HG03442 (cell line): ENCODE results near the gene MTMR12.
"Not testable (repeated sequence)": the region's sequence is repeated elsewhere in the genome, so short reads cannot be mapped to it uniquely, and the experiment has no call there.

Experiments used
- ATAC-seq: cut with Tn5 transposase; IDR thresholded peaks from one replicate; pipeline ENCODE4 v1.9.1; 2021; ENCODE audit warnings: mild to moderate bottlenecking, moderate library complexity; ENCODE audit not compliant: unreplicated experiment

Gene MTMR12

DNA sequence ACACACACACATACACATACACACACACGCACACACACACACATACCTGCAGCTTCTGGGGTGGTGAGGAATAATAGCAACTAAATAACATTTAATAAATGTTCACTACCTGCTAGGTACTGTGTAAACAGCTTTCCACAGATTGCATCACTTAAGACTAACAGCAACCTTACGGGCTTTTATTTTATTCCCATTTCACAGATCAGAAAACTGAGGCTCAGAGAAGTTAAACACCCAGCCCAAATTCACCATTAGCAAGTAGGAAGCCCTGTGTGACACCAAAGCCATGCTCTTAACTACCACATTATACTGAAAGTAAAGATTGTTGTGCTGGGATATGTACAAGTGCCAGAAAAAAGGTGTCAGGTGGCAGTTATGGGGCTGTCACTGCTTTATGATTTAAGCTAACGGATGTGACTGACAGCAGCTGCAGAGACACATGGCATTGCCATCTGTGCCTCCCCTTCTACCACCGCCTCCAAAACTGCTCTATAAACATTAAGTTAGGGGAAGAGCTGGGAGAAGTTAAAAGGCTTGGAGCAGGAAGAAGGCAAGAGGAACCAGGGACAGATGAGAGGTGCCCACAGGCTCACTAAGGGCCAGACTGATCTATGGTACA lies 13.6 kb downstream of the MTMR12 start:
- no peak for ATAC-seq

- peak; percentile 76 for ATAC-seq
These were observed 14.7 kb downstream of the MTMR12 start for GRCh38 chr5:32298059-32298415.

DNA sequence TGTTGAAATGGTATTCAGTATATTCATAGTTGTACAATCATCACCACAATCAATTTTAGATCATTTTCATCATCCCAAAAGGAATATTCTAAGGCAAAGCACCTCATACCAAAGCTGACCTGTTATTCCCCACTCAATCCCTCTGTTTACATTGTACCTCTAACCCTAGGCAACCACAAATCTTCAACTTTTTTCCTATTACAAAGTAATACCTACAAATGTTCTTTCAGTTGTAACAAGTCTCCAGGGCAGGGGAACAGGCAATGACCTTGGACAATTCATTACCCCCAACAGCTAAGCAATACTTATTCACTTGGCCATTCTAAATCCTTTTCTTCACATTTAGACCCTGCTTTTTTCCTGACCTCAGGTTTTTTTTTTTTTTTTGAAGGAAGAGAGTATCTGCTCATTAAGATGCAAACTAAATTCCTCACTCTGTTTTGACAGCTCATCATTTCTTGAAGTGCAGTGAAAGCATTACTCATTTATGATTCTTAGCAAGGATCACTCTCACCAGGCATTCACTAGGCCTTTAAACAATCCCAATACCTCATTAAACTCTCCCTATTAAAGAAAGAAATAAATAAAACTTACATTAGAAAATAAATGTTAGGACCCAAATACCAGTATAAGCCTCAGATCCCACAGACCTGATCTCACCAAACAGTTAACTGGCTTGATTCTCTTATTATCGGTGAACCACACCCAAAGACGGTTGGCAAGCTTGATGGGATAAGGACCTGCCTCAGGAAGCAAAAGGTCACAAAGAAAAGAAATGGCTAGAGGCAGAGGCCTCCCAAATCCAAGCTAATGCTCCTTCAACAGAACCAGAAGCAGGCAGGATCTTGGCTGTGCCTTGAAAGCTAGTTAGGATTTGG lies 15.3 kb downstream of the MTMR12 start:
- no peak for ATAC-seq

GRCh38 chr5:32295966-32296772 lies 16.6 kb downstream of the MTMR12 start:
- ATAC-seq: not testable (repeated sequence)

GRCh38 chr5:32291591-32291990 lies 21.1 kb downstream of the MTMR12 start:
- ATAC-seq: no peak

- ATAC-seq: peak; percentile 78
These were observed 21.8 kb downstream of the MTMR12 start for GRCh38 chr5:32290922-32291321.

DNA sequence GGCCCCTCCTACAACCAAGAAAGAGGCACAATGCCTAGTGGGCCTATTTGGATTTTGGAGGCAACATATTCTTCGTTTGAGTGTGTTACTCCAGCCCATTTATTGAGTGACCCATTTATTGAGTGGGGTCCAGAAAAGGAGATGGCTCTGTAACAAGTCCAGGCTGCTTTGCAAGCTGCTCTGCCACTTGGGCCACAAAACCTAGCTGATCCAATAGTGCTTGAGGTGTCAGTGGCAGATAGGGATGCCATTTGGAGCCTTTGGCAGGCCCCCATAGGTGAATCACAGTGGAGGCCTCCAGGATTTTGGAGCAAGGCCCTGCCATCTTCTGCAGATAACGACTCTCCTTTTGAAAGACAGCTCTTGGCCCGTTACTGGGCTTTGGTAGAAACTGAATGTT lies 22.2 kb downstream of the MTMR12 start:
- ATAC-seq: not testable (repeated sequence)

DNA sequence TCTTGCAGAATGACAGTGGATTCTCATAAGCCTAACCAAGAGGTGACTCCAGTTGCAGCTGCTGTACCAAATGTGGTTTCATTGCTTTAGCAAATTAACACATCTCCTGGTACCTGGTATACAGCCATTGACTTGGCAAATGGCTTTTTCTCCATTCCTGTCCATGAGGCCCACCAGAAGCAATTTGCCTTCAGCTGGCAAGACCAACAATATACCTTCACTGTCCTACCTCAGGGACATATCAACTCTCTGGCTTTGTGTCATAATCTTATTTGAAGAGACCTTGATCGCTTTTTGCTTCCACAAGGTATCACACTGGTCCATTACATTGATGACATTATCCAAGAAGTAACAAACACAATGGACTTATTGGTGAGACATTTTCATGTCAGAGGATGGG lies 22.8 kb downstream of the MTMR12 start:
- not testable (repeated sequence) for ATAC-seq

GRCh38 chr5:32288135-32288534 lies 24.6 kb downstream of the MTMR12 start:
- ATAC-seq: not testable (repeated sequence)

DNA sequence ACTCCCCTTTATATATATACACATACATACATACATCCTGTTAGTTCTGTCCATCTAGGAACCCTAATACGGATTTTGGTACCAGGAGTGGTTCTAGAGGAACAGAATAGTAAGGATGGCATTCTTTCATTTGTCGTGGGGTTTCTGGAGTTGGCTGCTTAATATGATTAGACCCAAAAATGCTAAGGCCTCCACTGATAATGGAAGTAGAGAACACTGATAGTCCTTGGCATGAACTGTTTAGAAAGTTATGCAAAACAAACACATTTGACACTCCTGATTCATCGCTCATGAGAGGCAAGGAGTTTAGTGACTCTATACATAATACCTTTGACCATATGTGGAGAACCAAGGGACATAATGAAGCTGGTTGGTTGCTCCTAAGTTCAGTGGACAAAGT lies 25.2 kb downstream of the MTMR12 start:
- ATAC-seq: not testable (repeated sequence)

DNA sequence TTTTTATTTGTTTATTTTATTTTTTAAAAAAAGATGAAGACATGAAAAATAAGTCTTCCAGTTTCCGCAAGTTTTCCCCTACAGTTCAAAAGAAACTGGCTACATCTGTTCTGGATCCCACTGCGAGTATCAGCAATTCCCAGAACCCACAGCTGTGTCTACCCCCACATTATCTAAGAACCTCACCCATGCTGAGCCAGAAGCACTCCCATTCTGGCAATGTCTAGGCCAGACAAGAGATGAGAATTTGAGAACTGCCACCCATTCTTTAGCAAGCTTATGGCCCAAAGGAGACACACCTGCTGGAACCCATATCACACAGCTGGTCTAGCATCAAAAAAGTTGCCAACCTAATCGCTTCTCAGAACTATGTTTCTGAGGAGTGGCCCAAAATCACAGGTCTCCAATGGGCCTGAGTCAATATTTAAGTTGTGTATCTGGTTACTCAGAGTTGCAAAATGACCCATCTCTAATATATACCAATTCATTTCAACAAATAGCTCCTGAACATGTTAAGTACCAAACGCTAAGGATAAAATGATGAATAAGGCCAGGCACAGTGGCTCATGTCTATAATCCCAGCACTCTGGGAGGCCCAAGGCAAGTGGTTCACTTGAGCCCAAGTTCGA lies 27.1 kb downstream of the MTMR12 start:
- ATAC-seq: no peak

- peak; percentile 59 for ATAC-seq
These were observed 29.0 kb downstream of the MTMR12 start for GRCh38 chr5:32283539-32284377.

- ATAC-seq: no peak
These were observed 29.7 kb downstream of the MTMR12 start for GRCh38 chr5:32283061-32283460.

DNA sequence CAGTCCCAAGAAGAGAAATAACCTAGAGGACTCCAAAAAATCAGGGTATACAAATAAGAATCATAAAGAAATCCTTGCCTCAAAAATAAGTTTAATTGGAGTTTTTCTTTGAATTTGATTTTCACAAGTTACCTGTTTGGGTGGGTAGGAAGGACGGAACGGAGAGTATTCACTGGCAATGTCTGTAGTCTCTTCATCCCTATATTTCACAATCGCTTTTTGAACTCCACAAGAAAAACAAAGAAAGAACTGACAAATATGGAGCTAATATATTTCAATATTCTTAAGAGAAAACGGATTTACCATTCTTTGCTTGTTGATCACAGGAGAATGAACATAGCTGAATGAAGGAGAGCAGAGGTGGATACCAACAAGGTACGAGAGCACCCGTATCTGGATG lies 30.1 kb downstream of the MTMR12 start:
- no peak for ATAC-seq

- ATAC-seq: not testable (repeated sequence)
These were observed 31.2 kb downstream of the MTMR12 start for GRCh38 chr5:32281378-32282133.

DNA sequence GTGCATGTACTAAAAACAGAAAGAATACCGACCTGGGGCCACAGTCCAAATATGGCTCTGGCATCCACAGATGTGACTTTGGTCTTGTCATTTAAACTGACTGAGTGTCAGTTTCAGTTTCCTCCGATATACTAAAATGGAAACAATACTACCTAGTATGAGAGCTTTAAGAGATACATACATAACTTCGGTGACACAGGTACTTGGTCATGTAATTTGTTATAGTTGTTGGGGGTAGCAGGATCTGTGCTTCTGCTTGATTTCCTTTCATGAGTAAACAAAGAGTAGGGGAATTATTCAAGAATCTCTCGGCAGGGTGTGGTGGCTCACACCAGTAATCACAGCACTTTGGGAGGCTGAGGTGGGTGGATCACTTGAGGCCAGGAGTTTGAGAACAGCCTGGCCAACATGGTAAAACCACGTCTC lies 32.1 kb downstream of the MTMR12 start:
- peak; percentile 77 for ATAC-seq

- ATAC-seq: no peak
These were observed 33.0 kb downstream of the MTMR12 start for GRCh38 chr5:32279786-32280185.

DNA sequence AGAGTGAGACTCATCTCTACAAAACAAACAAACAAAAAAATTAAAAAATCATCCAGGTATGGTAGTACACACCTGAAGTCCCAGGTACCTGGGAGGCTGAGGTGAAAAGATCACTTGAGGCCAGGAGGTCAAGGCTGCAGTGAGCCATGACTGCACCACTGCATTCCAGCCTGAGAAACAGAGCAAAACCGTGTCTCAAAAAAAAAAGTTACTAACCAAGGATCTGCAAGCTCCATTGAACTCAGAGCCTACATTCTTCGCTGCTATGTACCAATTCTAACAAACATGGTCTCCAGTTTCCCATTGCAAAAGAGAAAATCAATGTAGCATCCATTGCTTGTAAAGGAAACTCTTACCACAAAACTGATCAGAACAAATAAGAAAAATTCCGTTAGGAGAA lies 33.5 kb downstream of the MTMR12 start:
- ATAC-seq: no peak

DNA sequence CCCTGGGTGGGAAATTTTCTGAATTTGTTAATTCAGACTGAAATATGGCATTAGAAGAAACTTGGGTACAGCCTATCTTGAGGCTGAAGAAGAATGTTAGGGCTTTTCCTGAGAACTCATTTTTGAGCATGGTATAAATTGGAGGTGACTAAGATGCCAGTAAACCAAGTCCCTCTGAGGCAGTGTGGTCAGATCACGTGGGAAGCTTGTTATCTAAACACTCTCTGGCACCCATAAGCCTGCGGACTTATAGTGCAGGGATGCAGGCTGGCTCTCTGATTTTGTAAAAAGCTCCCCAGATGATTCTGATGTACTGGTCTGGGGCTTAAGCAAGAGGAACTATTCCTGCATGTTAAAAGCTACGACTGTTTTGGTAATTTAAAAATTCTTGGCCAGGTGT lies 34.3 kb downstream of the MTMR12 start:
- no peak for ATAC-seq
